ENCODE results near the gene DUSP1. TPM values are rescaled to one million over a fixed set of nuclear protein-coding genes. Genes with fewer than 3 reads are reported as not detected.

Gene DUSP1
- total and polyA plus RNA-seq, 9 of the 15 experiments (the other 6 are each of a cell fraction or from before 2014, with no cell fraction given): 2.1 to 14.2 (median 8.5) TPM

DNA sequence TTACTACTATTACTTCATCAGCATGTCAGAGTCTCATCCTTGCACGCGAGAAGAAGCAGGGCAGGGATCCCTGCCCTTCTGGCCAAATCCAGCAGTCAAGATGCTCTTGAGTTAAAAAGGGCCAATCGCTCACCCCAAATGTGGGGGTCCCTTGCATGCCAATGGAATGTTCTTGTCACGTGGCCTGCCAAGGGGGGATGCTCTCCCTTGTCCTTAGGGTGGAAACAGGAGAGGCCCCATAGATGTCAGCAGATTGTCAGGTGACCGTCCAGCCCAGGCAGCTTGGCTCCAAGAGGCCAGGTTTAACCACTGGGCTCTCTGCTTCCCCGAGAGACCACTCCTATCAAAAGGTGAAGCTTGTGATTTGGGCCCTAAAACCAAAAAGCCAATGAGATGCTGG lies 25.3 kb upstream of the DUSP1 start:
- intact Hi-C loops (cut with micrococcal nuclease) (no loop called here), in situ Hi-C loops (cut with MboI) (no loop called here)
- Histone ChIP-seq H3K4me2 (ENCODE audit: insufficient read depth, low read length) (no peak overlapping the region), H3K4me1 (replicated peaks in 1 of 2; ENCODE audit: control insufficient read depth in 2 of 2, insufficient read depth in 2 of 2, low read length in 2 of 2) (peaks cover 30 to 33% of the 10 kb centered on the region in 2 experiments; a peak in 4 of 5 replicates), H3K27me3 (ENCODE audit: control insufficient read depth in 2 of 2, insufficient read depth in 2 of 2, low read length in 2 of 2) (no peaks in the 10 kb centered on the region), H3K9me3 (replicated peaks; ENCODE audit: control insufficient read depth, insufficient read depth, low read depth, low read length) (no peaks in the 10 kb centered on the region), H4K20me1 (replicated peaks; ENCODE audit: control insufficient read depth, insufficient read depth, low read length) (no peaks in the 10 kb centered on the region), H3K9me1 (ENCODE audit: control insufficient read depth, insufficient read depth, low read length) (no peaks in the 10 kb centered on the region), H3K79me2 (ENCODE audit: control insufficient read depth, insufficient read depth, low read length) (no peaks in the 10 kb centered on the region), H3K4me3 (no peak overlapping the region), H3K27ac (ENCODE audit: extremely low read depth, low read depth, low read length) (no peak overlapping the region), H2AFZ (ENCODE audit: low read depth, low read length) (peak overlapping the region; percentile 46; the same call in 1 of the 2 replicates), H3K36me3 (ENCODE audit: control insufficient read depth, insufficient read depth, low read length) (no peaks in the 10 kb centered on the region), H3K9ac (ENCODE audit: insufficient read depth in 1 of 2, low read depth in 2 of 2, low read length in 2 of 2) (peak overlapping the region in 1 of 2 experiments; percentile 29; a peak in 1 of 4 replicates)
- POLR2A ChIA-PET: interaction anchor here (0.6 to 3.2 kb wide), 2 partner anchors 26 to 1202 kb away, joined by 3 to 13 read pairs; partner anchors contain the start of gene DUSP1
- no TSS peak for BruUV-seq (replicated peaks)
- DNase-seq (ENCODE audit: extremely low read depth in 1 of 4, low spot score in 3 of 4): no peak
- no peak for ATAC-seq
- FAIRE-seq: no peak
- CTCF ChIA-PET (ENCODE audit: low intra/inter-chr PET ratio): no interaction called here
- WGBS (ENCODE audit: insufficient coverage, low coverage, missing lambda C conversion rate): 90% methylated on average over 5 of the region's 6 CpGs
- no peak for TF ChIP-seq HNRNPK (IDR thresholded peaks at IDR 0.05; ENCODE audit: low read depth, low read length, poor library complexity, severe bottlenecking)
- TF ChIP-seq E2F3 (CRISPR knock-in tag; IDR thresholded peaks at IDR 0.05): no peak
- TF ChIP-seq ZNF766 (CRISPR knock-in tag; conservative IDR thresholded peaks at IDR 0.05): no peak
- TF ChIP-seq KLF6 (CRISPR knock-in tag; IDR thresholded peaks at IDR 0.05; ENCODE audit: borderline replicate concordance): no peak
- TF ChIP-seq NR1H2 (CRISPR knock-in tag; IDR thresholded peaks at IDR 0.05): no peak
- TF ChIP-seq, protein P1, sequence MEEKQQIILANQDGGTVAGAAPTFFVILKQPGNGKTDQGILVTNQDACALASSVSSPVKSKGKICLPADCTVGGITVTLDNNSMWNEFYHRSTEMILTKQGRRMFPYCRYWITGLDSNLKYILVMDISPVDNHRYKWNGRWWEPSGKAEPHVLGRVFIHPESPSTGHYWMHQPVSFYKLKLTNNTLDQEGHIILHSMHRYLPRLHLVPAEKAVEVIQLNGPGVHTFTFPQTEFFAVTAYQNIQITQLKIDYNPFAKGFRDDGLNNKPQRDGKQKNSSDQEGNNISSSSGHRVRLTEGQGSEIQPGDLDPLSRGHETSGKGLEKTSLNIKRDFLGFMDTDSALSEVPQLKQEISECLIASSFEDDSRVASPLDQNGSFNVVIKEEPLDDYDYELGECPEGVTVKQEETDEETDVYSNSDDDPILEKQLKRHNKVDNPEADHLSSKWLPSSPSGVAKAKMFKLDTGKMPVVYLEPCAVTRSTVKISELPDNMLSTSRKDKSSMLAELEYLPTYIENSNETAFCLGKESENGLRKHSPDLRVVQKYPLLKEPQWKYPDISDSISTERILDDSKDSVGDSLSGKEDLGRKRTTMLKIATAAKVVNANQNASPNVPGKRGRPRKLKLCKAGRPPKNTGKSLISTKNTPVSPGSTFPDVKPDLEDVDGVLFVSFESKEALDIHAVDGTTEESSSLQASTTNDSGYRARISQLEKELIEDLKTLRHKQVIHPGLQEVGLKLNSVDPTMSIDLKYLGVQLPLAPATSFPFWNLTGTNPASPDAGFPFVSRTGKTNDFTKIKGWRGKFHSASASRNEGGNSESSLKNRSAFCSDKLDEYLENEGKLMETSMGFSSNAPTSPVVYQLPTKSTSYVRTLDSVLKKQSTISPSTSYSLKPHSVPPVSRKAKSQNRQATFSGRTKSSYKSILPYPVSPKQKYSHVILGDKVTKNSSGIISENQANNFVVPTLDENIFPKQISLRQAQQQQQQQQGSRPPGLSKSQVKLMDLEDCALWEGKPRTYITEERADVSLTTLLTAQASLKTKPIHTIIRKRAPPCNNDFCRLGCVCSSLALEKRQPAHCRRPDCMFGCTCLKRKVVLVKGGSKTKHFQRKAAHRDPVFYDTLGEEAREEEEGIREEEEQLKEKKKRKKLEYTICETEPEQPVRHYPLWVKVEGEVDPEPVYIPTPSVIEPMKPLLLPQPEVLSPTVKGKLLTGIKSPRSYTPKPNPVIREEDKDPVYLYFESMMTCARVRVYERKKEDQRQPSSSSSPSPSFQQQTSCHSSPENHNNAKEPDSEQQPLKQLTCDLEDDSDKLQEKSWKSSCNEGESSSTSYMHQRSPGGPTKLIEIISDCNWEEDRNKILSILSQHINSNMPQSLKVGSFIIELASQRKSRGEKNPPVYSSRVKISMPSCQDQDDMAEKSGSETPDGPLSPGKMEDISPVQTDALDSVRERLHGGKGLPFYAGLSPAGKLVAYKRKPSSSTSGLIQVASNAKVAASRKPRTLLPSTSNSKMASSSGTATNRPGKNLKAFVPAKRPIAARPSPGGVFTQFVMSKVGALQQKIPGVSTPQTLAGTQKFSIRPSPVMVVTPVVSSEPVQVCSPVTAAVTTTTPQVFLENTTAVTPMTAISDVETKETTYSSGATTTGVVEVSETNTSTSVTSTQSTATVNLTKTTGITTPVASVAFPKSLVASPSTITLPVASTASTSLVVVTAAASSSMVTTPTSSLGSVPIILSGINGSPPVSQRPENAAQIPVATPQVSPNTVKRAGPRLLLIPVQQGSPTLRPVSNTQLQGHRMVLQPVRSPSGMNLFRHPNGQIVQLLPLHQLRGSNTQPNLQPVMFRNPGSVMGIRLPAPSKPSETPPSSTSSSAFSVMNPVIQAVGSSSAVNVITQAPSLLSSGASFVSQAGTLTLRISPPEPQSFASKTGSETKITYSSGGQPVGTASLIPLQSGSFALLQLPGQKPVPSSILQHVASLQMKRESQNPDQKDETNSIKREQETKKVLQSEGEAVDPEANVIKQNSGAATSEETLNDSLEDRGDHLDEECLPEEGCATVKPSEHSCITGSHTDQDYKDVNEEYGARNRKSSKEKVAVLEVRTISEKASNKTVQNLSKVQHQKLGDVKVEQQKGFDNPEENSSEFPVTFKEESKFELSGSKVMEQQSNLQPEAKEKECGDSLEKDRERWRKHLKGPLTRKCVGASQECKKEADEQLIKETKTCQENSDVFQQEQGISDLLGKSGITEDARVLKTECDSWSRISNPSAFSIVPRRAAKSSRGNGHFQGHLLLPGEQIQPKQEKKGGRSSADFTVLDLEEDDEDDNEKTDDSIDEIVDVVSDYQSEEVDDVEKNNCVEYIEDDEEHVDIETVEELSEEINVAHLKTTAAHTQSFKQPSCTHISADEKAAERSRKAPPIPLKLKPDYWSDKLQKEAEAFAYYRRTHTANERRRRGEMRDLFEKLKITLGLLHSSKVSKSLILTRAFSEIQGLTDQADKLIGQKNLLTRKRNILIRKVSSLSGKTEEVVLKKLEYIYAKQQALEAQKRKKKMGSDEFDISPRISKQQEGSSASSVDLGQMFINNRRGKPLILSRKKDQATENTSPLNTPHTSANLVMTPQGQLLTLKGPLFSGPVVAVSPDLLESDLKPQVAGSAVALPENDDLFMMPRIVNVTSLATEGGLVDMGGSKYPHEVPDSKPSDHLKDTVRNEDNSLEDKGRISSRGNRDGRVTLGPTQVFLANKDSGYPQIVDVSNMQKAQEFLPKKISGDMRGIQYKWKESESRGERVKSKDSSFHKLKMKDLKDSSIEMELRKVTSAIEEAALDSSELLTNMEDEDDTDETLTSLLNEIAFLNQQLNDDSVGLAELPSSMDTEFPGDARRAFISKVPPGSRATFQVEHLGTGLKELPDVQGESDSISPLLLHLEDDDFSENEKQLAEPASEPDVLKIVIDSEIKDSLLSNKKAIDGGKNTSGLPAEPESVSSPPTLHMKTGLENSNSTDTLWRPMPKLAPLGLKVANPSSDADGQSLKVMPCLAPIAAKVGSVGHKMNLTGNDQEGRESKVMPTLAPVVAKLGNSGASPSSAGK (IDR thresholded peaks at IDR 0.05): no peak
- TF ChIP-seq, protein P2, sequence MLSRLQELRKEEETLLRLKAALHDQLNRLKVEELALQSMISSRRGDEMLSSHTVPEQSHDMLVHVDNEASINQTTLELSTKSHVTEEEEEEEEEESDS (CRISPR knock-in tag; IDR thresholded peaks at IDR 0.05): no peak
- TF ChIP-seq, protein P3, sequence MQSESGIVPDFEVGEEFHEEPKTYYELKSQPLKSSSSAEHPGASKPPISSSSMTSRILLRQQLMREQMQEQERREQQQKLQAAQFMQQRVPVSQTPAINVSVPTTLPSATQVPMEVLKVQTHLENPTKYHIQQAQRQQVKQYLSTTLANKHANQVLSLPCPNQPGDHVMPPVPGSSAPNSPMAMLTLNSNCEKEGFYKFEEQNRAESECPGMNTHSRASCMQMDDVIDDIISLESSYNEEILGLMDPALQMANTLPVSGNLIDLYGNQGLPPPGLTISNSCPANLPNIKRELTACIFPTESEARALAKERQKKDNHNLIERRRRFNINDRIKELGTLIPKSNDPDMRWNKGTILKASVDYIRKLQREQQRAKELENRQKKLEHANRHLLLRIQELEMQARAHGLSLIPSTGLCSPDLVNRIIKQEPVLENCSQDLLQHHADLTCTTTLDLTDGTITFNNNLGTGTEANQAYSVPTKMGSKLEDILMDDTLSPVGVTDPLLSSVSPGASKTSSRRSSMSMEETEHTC (IDR thresholded peaks at IDR 0.05): no peak
- TF ChIP-seq DNMT1 (IDR thresholded peaks at IDR 0.05): no peak
